K562 (cell line): ENCODE measurements around the gene USP2. TPM values are rescaled to one million over a fixed set of nuclear protein-coding genes. Genes with fewer than 3 reads are reported as not detected.
A peak's percentile ranks its signal among the peaks of the same experiment; 100 is the strongest.

ENCODE experiments used
- BMI1 ChIP-seq: fragments of 150-350 bp; IDR thresholded peaks from 2 replicates; pipeline ENCODE4 v1.6.1; 2014; ENCODE audit warnings: low read length
- DACH1 ChIP-seq: fragments of 450-650 bp; IDR thresholded peaks from 2 replicates; pipeline ENCODE4 v1.6.1; 2018; ENCODE audit not compliant: partially characterized antibody
- GTF2F1 ChIP-seq: IDR thresholded peaks from 2 replicates; pipeline ENCODE4 v1.6.1; 2011; ENCODE audit warnings: low read depth, low read length, improper control_type of control experiment
- MAZ ChIP-seq, 2 experiments: fragments of 450-650 bp in 1 of 2; sonication (generic) in 1 of 2; formaldehyde crosslinking; IDR thresholded peaks in 1 of 2; conservative IDR thresholded peaks in 1 of 2; 2 replicates each; pipeline versions ENCODE4 v1.4.0 to v1.5.0; 2020; ENCODE audit warnings: mild to moderate bottlenecking in 1 of 2, missing genetic modification reagents in 1 of 2
- NCOA1 ChIP-seq: fragments of 450-650 bp; IDR thresholded peaks from 2 replicates; pipeline ENCODE4 v1.6.1; 2016; ENCODE audit warnings: low read depth
- SRSF1 ChIP-seq: fragments of 200-400 bp; formaldehyde crosslinking; IDR thresholded peaks from 2 replicates; pipeline ENCODE4 v1.6.1; 2017; ENCODE audit warnings: mild to moderate bottlenecking, low read depth, low read length, moderate library complexity
- STAG1 ChIP-seq: sonication (generic); formaldehyde crosslinking; IDR thresholded peaks from 2 replicates; pipeline ENCODE4 v1.5.0; 2020; ENCODE audit warnings: missing genetic modification reagents, borderline replicate concordance
- TAF1 ChIP-seq: IDR thresholded peaks from 2 replicates; pipeline ENCODE4 v1.6.1; 2011; ENCODE audit warnings: mild to moderate bottlenecking, low read length, moderate library complexity; ENCODE audit not compliant: insufficient read depth, control insufficient read depth, severe bottlenecking; ENCODE audit errors: extremely low read depth
- U2AF2 ChIP-seq: fragments of 200-400 bp; formaldehyde crosslinking; optimal IDR thresholded peaks from 2 replicates; pipeline ENCODE3; 2017; ENCODE audit warnings: low read depth, mild to moderate bottlenecking, low read length
- YY1 ChIP-seq, 3 experiments: IDR thresholded peaks; 2 replicates each; pipeline ENCODE4 v1.6.1; 2011; ENCODE audit warnings: low read length in 2 of 3, mild to moderate bottlenecking in 2 of 3, moderate library complexity in 2 of 3, borderline replicate concordance in 1 of 3, control low read depth in 1 of 3, low read depth in 1 of 3; ENCODE audit not compliant: insufficient read depth in 3 of 3, insufficient replicate concordance in 2 of 3, control insufficient read depth in 1 of 3, insufficient read length in 1 of 3; ENCODE audit errors: extremely low read depth in 1 of 3
- ZBTB7A ChIP-seq: IDR thresholded peaks from 2 replicates; pipeline ENCODE4 v1.6.1; 2011; ENCODE audit warnings: low read depth, mild to moderate bottlenecking, low read length, moderate library complexity, borderline replicate concordance; ENCODE audit not compliant: control insufficient read depth
- ZC3H4 ChIP-seq: sonication (generic); formaldehyde crosslinking; IDR thresholded peaks from 2 replicates; pipeline ENCODE4 v1.9.0; 2021; ENCODE audit warnings: missing genetic modification reagents, borderline replicate concordance
- polyA plus RNA-seq, 8 experiments: library from polyadenylated mRNA; depleted of rRNA in 4 of 8; stranded (reverse) in 5 of 8; unstranded in 3 of 8; fragments of >200 nt; fragmentation: Nextera tagmentation in 2 of 8; fragmentation: Illumina TruSeq in 1 of 8; extraction: Ambion mirVana in 2 of 8; extraction: Trizol in 1 of 8; gene quantifications; 2 replicates each; pipeline versions ENCODE4 v1.2.1 to v1.2.3, GENCODE V29; 2011 to 2014; ENCODE audit warnings: inconsistent platforms in 1 of 8, missing spikeins in 1 of 8
- total RNA-seq, 7 experiments: library from RNA; depleted of rRNA in 6 of 7; stranded (reverse); fragments of >200 nt in 6 of 7; fragmentation: Illumina TruSeq in 2 of 7; extraction: Trizol in 2 of 7; gene quantifications; 2 replicates each; pipeline versions ENCODE4 v1.2.1 to v1.2.3, GENCODE V29; 2011 to 2021; ENCODE audit warnings: low replicate concordance in 1 of 7
- TF ChIP-seq, protein P1 (sequence below): sonication (generic); formaldehyde crosslinking; IDR thresholded peaks from 2 replicates; pipeline ENCODE4 v1.8.0; 2022; ENCODE audit warnings: missing genetic modification reagents, mild to moderate bottlenecking, moderate library complexity, borderline replicate concordance
- TF ChIP-seq, protein P2 (sequence below): fragments of 250-450 bp; sonication (Bioruptor Pico); IDR thresholded peaks from 2 replicates; pipeline ENCODE4 v1.5.0; 2021
- TF ChIP-seq, protein P3 (sequence below): fragments of 250-450 bp; sonication (Bioruptor Pico); IDR thresholded peaks from 2 replicates; pipeline ENCODE4 v1.8.0; 2021; ENCODE audit warnings: moderate library complexity, mild to moderate bottlenecking, inconsistent platforms
- TF ChIP-seq, protein P4 (sequence below): fragments of 250-450 bp; sonication (Bioruptor Pico); IDR thresholded peaks from 2 replicates; pipeline ENCODE4 v1.4.0; 2020
- TF ChIP-seq, protein P5 (sequence below): fragments of 250-450 bp; sonication (Bioruptor Pico); IDR thresholded peaks from 2 replicates; pipeline ENCODE4 v1.6.1; 2021; ENCODE audit warnings: mild to moderate bottlenecking
- TF ChIP-seq, protein P6 (sequence below), 2 experiments: fragments of 150-350 bp in 1 of 2; IDR thresholded peaks; 2 replicates each; pipeline ENCODE4 v1.6.1; 2012 to 2016; ENCODE audit warnings: low read depth in 2 of 2, low read length in 2 of 2, mild to moderate bottlenecking in 1 of 2, moderate library complexity in 1 of 2

The USP2 gene
- total and polyA plus RNA-seq, 9 of the 15 experiments (the other 6 are each of a cell fraction or from before 2014, with no cell fraction given), result 2.8 to 16.9 (median 3.9) TPM

DNA sequence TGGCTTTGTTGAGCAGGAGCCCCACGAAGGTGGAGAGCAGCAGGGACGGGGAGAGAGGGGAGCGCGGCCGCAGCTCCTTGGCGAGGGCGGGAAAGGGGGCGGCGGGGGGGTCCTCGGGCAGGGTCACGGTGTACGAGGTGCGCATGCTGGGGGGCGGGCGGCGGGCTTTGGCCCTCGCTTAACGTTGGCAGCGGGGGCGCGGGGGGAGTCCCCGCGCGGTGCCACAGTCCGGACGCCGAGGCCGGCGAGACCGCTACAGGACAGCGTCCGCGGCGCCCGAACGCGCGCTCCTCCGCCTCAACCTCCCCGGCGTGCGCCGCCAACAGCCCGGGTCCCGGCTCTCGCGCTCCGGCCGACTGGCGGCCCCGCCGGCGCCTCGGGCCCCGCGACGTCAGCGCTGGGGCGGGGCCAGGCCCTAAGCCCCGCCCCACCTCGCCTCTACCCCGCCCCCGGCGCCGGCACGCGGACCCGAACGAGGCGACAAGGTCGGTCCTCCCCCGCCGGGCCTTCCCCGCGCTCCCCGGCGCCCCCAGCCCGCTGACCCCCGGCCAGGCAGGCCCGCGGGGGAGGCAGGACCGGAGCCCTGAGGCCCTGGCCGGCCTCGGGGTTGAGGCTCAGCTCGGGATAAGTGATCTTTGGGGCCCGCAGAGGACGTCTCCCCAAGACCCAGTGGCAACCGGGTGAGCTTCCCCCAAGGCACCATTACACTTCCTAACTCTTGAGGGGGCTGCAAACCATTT lies 17.5 kb downstream of the USP2 start (continued):
- TF ChIP-seq MAZ (CRISPR knock-in tag; conservative IDR thresholded peaks at IDR 0.05 in 1 of 2, IDR thresholded peaks at IDR 0.05 in 1 of 2) (peak in 1 of 2 experiments; percentile 39; a peak in 1 of 4 replicates), GTF2F1 (no peak), STAG1 (CRISPR knock-in tag) (no peak), YY1 (IDR thresholded peaks at IDR 0.05; ENCODE audit: borderline replicate concordance in 1 of 3, control insufficient read depth in 1 of 3, extremely low read depth in 1 of 3, insufficient read depth in 3 of 3, insufficient read length in 1 of 3, insufficient replicate concordance in 2 of 3, low read depth in 1 of 3, low read length in 2 of 3) (peak in 1 of 3 experiments; percentile 18), SRSF1 (no peak), U2AF2 (no peak), TAF1 (peak; percentile 57), NCOA1 (no peak), DACH1 (no peak), BMI1 (no peak), ZBTB7A (peak; percentile 73; the same call in 1 of the 2 replicates), ZC3H4 (CRISPR knock-in tag) (no peak)
- TF ChIP-seq, protein P1, sequence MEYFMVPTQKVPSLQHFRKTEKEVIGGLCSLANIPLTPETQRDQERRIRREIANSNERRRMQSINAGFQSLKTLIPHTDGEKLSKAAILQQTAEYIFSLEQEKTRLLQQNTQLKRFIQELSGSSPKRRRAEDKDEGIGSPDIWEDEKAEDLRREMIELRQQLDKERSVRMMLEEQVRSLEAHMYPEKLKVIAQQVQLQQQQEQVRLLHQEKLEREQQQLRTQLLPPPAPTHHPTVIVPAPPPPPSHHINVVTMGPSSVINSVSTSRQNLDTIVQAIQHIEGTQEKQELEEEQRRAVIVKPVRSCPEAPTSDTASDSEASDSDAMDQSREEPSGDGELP (CRISPR knock-in tag), result no peak
- TF ChIP-seq, protein P2, sequence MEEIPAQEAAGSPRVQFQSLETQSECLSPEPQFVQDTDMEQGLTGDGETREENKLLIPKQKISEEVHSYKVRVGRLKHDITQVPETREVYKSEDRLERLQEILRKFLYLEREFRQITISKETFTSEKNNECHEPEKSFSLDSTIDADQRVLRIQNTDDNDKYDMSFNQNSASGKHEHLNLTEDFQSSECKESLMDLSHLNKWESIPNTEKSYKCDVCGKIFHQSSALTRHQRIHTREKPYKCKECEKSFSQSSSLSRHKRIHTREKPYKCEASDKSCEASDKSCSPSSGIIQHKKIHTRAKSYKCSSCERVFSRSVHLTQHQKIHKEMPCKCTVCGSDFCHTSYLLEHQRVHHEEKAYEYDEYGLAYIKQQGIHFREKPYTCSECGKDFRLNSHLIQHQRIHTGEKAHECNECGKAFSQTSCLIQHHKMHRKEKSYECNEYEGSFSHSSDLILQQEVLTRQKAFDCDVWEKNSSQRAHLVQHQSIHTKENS (CRISPR knock-in tag), result no peak
- TF ChIP-seq, protein P3, sequence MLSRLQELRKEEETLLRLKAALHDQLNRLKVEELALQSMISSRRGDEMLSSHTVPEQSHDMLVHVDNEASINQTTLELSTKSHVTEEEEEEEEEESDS, result no peak
- TF ChIP-seq, protein P4, sequence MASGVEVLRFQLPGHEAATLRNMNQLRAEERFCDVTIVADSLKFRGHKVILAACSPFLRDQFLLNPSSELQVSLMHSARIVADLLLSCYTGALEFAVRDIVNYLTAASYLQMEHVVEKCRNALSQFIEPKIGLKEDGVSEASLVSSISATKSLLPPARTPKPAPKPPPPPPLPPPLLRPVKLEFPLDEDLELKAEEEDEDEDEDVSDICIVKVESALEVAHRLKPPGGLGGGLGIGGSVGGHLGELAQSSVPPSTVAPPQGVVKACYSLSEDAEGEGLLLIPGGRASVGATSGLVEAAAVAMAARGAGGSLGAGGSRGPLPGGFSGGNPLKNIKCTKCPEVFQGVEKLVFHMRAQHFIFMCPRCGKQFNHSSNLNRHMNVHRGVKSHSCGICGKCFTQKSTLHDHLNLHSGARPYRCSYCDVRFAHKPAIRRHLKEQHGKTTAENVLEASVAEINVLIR (CRISPR knock-in tag), result 0 out of 2 replicates have a peak, but pooled peaks have one; percentile 5
- TF ChIP-seq, protein P5, sequence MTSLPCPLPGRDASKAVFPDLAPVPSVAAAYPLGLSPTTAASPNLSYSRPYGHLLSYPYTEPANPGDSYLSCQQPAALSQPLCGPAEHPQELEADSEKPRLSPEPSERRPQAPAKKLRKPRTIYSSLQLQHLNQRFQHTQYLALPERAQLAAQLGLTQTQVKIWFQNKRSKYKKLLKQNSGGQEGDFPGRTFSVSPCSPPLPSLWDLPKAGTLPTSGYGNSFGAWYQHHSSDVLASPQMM (CRISPR knock-in tag), result no peak
- TF ChIP-seq, protein P6, sequence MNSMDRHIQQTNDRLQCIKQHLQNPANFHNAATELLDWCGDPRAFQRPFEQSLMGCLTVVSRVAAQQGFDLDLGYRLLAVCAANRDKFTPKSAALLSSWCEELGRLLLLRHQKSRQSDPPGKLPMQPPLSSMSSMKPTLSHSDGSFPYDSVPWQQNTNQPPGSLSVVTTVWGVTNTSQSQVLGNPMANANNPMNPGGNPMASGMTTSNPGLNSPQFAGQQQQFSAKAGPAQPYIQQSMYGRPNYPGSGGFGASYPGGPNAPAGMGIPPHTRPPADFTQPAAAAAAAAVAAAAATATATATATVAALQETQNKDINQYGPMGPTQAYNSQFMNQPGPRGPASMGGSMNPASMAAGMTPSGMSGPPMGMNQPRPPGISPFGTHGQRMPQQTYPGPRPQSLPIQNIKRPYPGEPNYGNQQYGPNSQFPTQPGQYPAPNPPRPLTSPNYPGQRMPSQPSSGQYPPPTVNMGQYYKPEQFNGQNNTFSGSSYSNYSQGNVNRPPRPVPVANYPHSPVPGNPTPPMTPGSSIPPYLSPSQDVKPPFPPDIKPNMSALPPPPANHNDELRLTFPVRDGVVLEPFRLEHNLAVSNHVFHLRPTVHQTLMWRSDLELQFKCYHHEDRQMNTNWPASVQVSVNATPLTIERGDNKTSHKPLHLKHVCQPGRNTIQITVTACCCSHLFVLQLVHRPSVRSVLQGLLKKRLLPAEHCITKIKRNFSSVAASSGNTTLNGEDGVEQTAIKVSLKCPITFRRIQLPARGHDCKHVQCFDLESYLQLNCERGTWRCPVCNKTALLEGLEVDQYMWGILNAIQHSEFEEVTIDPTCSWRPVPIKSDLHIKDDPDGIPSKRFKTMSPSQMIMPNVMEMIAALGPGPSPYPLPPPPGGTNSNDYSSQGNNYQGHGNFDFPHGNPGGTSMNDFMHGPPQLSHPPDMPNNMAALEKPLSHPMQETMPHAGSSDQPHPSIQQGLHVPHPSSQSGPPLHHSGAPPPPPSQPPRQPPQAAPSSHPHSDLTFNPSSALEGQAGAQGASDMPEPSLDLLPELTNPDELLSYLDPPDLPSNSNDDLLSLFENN (IDR thresholded peaks at IDR 0.05; ENCODE audit: low read depth in 2 of 2, low read length in 2 of 2), result no peak
